ENCODE results near the gene ZNF546.

DNA sequence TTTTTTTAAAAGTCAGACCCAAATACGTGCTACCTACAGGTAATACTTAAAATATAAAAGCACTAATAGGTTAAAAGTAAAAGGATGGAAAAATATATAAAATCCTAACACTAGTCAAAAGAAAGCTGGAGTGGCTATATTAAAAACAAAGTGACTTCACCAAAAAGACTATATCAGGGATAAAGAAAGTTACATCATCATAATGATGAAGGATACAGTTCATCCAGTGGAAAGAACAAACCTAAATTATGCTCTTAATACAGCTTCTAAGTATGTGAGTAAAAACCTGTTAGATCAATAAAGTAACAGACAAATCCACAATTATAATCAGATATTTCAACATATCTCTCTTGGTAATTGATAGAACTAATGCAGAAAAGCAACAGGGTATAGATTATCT lies 60.3 kb downstream of the ZNF546 start:
- TF ChIP-seq, protein P1, sequence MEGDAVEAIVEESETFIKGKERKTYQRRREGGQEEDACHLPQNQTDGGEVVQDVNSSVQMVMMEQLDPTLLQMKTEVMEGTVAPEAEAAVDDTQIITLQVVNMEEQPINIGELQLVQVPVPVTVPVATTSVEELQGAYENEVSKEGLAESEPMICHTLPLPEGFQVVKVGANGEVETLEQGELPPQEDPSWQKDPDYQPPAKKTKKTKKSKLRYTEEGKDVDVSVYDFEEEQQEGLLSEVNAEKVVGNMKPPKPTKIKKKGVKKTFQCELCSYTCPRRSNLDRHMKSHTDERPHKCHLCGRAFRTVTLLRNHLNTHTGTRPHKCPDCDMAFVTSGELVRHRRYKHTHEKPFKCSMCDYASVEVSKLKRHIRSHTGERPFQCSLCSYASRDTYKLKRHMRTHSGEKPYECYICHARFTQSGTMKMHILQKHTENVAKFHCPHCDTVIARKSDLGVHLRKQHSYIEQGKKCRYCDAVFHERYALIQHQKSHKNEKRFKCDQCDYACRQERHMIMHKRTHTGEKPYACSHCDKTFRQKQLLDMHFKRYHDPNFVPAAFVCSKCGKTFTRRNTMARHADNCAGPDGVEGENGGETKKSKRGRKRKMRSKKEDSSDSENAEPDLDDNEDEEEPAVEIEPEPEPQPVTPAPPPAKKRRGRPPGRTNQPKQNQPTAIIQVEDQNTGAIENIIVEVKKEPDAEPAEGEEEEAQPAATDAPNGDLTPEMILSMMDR (IDR thresholded peaks at IDR 0.05) = no peak
- no peak for TF ChIP-seq POLR2A (IDR thresholded peaks at IDR 0.05)

Measured in thyroid gland (tissue), 4 donors.